Non-pigmented ciliary epithelial cell (primary cell): Measurements from ENCODE around the gene LHFPL5.

ENCODE experiments used
- DNase-seq: peaks from one replicate; pipeline ENCODE4 v3.0.0-alpha.2; 2010; ENCODE audit warnings: low read depth

The LHFPL5 gene

GRCh38 chr6:35804996-35805736, at the start of gene LHFPL5:
Gene LHFPL5, plus strand, starts transcription at chr6:35805352. Its CDS starts 319 bp downstream, at chr6:35805671.
- no peak for DNase-seq

- DNase-seq: peak; percentile 15
Observed at GRCh38 chr6:35757456-35758123, 47.6 kb upstream of the LHFPL5 start.

- DNase-seq: no peak
Observed at GRCh38 chr6:35759426-35759825, 45.7 kb upstream of the LHFPL5 start.

- no peak for DNase-seq
Observed at GRCh38 chr6:35765739-35766138, 39.4 kb upstream of the LHFPL5 start.

GRCh38 chr6:35769211-35769610, 35.9 kb upstream of the LHFPL5 start:
- no peak for DNase-seq

GRCh38 chr6:35771343-35771627, 33.9 kb upstream of the LHFPL5 start:
- DNase-seq: no peak

GRCh38 chr6:35774116-35774794, 30.9 kb upstream of the LHFPL5 start:
- DNase-seq: no peak

- DNase-seq: no peak
Observed at GRCh38 chr6:35775031-35775430, 30.1 kb upstream of the LHFPL5 start.

- no peak for DNase-seq
Observed at GRCh38 chr6:35776364-35777215, 28.6 kb upstream of the LHFPL5 start, which contains the start of gene CLPSL2. Gene CLPSL2, plus strand, starts transcription at chr6:35776598. Its CDS starts 21 bp downstream, at chr6:35776619.

GRCh38 chr6:35777356-35778102, 27.6 kb upstream of the LHFPL5 start:
- no peak for DNase-seq

GRCh38 chr6:35778437-35778836, 26.7 kb upstream of the LHFPL5 start:
- DNase-seq: no peak

GRCh38 chr6:35780719-35781118, 24.4 kb upstream of the LHFPL5 start, which contains the start of gene CLPSL1:
Gene CLPSL1, plus strand, starts transcription at chr6:35781019. Its CDS starts 92 bp downstream, at chr6:35781111.
- no peak for DNase-seq

GRCh38 chr6:35781290-35781689, 23.9 kb upstream of the LHFPL5 start:
- DNase-seq: no peak

GRCh38 chr6:35782424-35782823, 22.7 kb upstream of the LHFPL5 start:
- DNase-seq: no peak

- no peak for DNase-seq
Observed at GRCh38 chr6:35784200-35784599, 21.0 kb upstream of the LHFPL5 start.

- DNase-seq: no peak
Observed at GRCh38 chr6:35786272-35786671, 18.9 kb upstream of the LHFPL5 start.

- DNase-seq: no peak
Observed at GRCh38 chr6:35786810-35787209, 18.3 kb upstream of the LHFPL5 start.

GRCh38 chr6:35787266-35788218, 17.6 kb upstream of the LHFPL5 start:
- DNase-seq: no peak

GRCh38 chr6:35788423-35788982, 16.6 kb upstream of the LHFPL5 start:
- DNase-seq: no peak

- no peak for DNase-seq
Observed at GRCh38 chr6:35790683-35791082, 14.5 kb upstream of the LHFPL5 start.
